A549 (cell line): Measurements from ENCODE around the gene ME2.

Experiments used
- CTCF ChIP-seq: fragments of >200 bp; sonication (Bioruptor Twin); formaldehyde crosslinking; IDR thresholded peaks from 3 replicates; pipeline ENCODE4 v1.5.1; 2016
- EP300 ChIP-seq, 2 experiments: fragments of >200 bp; sonication (Bioruptor Twin); formaldehyde crosslinking; IDR thresholded peaks; 2 replicates in 1 of 2; 3 replicates in 1 of 2; pipeline ENCODE4 v1.6.1; 2016 to 2017
- HDAC2 ChIP-seq: fragments of 200-600 bp; sonication (generic); IDR thresholded peaks from 2 replicates; pipeline ENCODE4 v1.6.1; 2016
- PBX3 ChIP-seq: IDR thresholded peaks from 2 replicates; pipeline ENCODE4 v1.6.1; 2012
- REST ChIP-seq: fragments of 200-600 bp; sonication (generic); IDR thresholded peaks from 2 replicates; pipeline ENCODE4 v1.6.1; 2016; ENCODE audit warnings: antibody characterized with exemption, mild to moderate bottlenecking, moderate library complexity

- TF ChIP-seq CTCF (no peak), REST (no peak), PBX3 (no peak), EP300 (IDR thresholded peaks at IDR 0.05) (no peak), HDAC2 (no peak)
These were observed 103.3 kb downstream of the ME2 start for GRCh38 chr18:50982086-50982801.
